Measurements from ENCODE around the gene NCAM2. TPM values are rescaled to one million over a fixed set of nuclear protein-coding genes. Genes with fewer than 3 reads are reported as not detected.

Gene NCAM2
- total RNA-seq, 4 donors from 2014 or later: 0.46 to 2.9 (median 1.3) TPM

GRCh38 chr21:21103692-21104091 lies 105.5 kb downstream of the NCAM2 start:
- no peaks in the 10 kb centered on the region for H3K27me3 ChIP-seq
- H3K27ac ChIP-seq: no peak overlapping the region
- no peaks in the 10 kb centered on the region for H3K36me3 ChIP-seq
- intact Hi-C loops (cut with DNase I): no loop called here
- H3K4me1 ChIP-seq: no peaks in the 10 kb centered on the region
- WGBS, 2 donors: 81 to 82% methylated on average over 3 of the region's 3 CpGs
- no peak overlapping the region for H3K4me3 ChIP-seq (replicated peaks in 1 of 3)
- no peaks in the 10 kb centered on the region for H3K9me3 ChIP-seq
- no peak for TF ChIP-seq CTCF (IDR thresholded peaks at IDR 0.05)
- TF ChIP-seq POLR2A (IDR thresholded peaks at IDR 0.05): no peak
- no peak for DNase-seq

GRCh38 chr21:21109736-21110135 lies 111.5 kb downstream of the NCAM2 start:
- Histone ChIP-seq H3K27me3 (no peaks in the 10 kb centered on the region), H3K4me3 (replicated peaks in 1 of 3) (no peak overlapping the region), H3K4me1 (no peaks in the 10 kb centered on the region), H3K27ac (no peak overlapping the region), H3K9me3 (no peaks in the 10 kb centered on the region), H3K36me3 (no peaks in the 10 kb centered on the region)
- 63 to 64% methylated on average over 4 of the region's 4 CpGs for WGBS, 2 donors
- DNase-seq: no peak
- TF ChIP-seq CTCF (IDR thresholded peaks at IDR 0.05) (no peak), POLR2A (IDR thresholded peaks at IDR 0.05) (no peak)
- intact Hi-C loops (cut with DNase I): no loop called here

DNA sequence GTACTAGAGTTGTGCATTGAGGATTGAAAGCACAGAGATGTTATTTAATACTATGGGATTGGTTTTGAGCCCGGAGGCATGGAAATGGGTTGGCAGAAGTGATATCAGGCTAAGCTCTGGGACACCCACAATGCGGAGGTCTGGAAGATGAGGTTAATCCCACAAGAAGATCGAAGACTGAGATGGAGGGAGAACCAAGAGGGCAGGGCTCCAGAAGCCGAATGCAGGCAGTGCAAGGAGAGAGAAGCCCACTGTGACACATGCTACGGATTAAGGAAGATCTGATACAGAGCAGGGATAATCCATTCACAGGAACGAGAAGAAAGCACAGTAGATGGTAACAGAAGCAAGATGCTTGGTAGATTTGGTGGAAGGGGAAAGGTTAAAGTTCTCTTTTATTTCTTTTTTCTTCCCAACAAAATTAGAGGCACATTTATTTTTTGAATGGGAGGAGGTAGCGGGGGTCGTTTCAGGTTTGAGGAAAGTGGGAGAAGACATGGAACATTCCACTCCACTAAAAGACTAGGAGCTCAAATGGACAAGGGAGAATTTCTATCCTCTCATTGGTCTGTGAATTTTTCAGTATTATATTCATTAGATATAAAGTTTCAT lies 113.2 kb downstream of the NCAM2 start:
- Histone ChIP-seq H3K4me1 (no peaks in the 10 kb centered on the region), H3K36me3 (no peaks in the 10 kb centered on the region), H3K27me3 (no peaks in the 10 kb centered on the region), H3K27ac (no peak overlapping the region), H3K4me3 (replicated peaks in 1 of 3) (no peak overlapping the region), H3K9me3 (no peaks in the 10 kb centered on the region)
- DNase-seq: no peak
- 72 to 77% methylated on average over 8 of the region's 8 CpGs for WGBS, 2 donors
- TF ChIP-seq CTCF (IDR thresholded peaks at IDR 0.05) (no peak), POLR2A (IDR thresholded peaks at IDR 0.05) (no peak)
- intact Hi-C loops (cut with DNase I): no loop called here

GRCh38 chr21:21114461-21114860 lies 116.3 kb downstream of the NCAM2 start:
- no peaks in the 10 kb centered on the region for H3K4me1 ChIP-seq
- no peaks in the 10 kb centered on the region for H3K36me3 ChIP-seq
- no peak overlapping the region for H3K27ac ChIP-seq
- no peaks in the 10 kb centered on the region for H3K27me3 ChIP-seq
- no peaks in the 10 kb centered on the region for H3K9me3 ChIP-seq
- DNase-seq: no peak
- no peak overlapping the region for H3K4me3 ChIP-seq (replicated peaks in 1 of 3)
- TF ChIP-seq POLR2A (IDR thresholded peaks at IDR 0.05) (no peak), CTCF (IDR thresholded peaks at IDR 0.05) (no peak)
- intact Hi-C loops (cut with DNase I): no loop called here
- WGBS, 2 donors: 88 to 89% methylated on average over 4 of the region's 4 CpGs

DNA sequence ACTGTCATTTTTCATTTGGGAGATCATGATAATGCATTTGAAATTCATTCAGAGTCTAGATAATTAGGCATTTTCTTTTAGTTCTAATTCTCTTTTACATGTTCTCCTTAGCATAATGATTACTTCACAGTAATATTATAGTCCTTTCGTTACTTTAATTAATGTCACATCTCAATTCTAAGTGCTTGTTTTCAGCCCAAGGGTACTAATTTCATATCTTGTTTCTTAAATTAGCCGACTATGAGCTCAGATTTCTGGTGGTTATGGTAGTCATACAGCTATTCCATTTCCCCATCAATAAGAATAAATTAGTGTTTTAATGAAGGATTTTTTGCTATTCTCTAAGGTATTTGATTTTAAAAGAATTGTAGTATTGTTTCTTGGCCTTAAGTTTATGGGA lies 120.9 kb downstream of the NCAM2 start:
- Histone ChIP-seq H3K27ac (no peak overlapping the region), H3K36me3 (no peaks in the 10 kb centered on the region), H3K27me3 (no peaks in the 10 kb centered on the region), H3K4me1 (no peaks in the 10 kb centered on the region), H3K4me3 (replicated peaks in 1 of 3) (no peak overlapping the region), H3K9me3 (no peaks in the 10 kb centered on the region)
- TF ChIP-seq POLR2A (IDR thresholded peaks at IDR 0.05): no peak
- no peak for TF ChIP-seq CTCF (IDR thresholded peaks at IDR 0.05)
- DNase-seq: no peak
- WGBS, 2 donors: 87 to 90% methylated on average over 2 of the region's 2 CpGs
- intact Hi-C loops (cut with DNase I): no loop called here

All from thyroid gland (tissue), 4 donors.